Stimulated activated naive CD8-positive, alpha-beta T cell treated with anti-CD3 and anti-CD28 coated beads, Interleukin-15, Interleukin-2, amounts not matched to agents 100 ng/mL and 50 ng/mL, for 24 hours (primary cell): ENCODE measurements around the gene SSR4.
A peak's percentile ranks its signal among the peaks of the same experiment; 100 is the strongest.
"Not testable (repeated sequence)": the region's sequence is repeated elsewhere in the genome, so short reads cannot be mapped to it uniquely, and the experiment has no call there.

Experiments
- H3K27ac Mint-ChIP-seq: one replicate; pipeline ENCODE4 v1.8.0; 2021; ENCODE audit warnings: mild to moderate bottlenecking, mixed read lengths
- H3K27me3 Mint-ChIP-seq: one replicate; pipeline ENCODE4 v1.8.0; 2021; ENCODE audit warnings: mixed read lengths
- H3K36me3 Mint-ChIP-seq: one replicate; pipeline ENCODE4 v1.8.0; 2021; ENCODE audit warnings: low read depth, mixed read lengths
- H3K4me1 Mint-ChIP-seq: one replicate; pipeline ENCODE4 v1.8.0; 2021; ENCODE audit warnings: low read depth, mixed read lengths
- H3K4me3 Mint-ChIP-seq: one replicate; pipeline ENCODE4 v1.8.0; 2021; ENCODE audit warnings: mild to moderate bottlenecking, mixed read lengths
- H3K9me3 Mint-ChIP-seq: one replicate; pipeline ENCODE4 v1.8.0; 2021; ENCODE audit warnings: mixed read lengths

SSR4 gene

GRCh38 chrX:153794018-153794896 lies at the start of gene SSR4, which contains the start of gene IDH3G:
Gene SSR4, plus strand, starts transcription at chrX:153794668. Its CDS starts 20 bp downstream, at chrX:153794688.
Gene IDH3G, minus strand, starts transcription at chrX:153794375. Its CDS starts 49 bp downstream, at chrX:153794326.
- Mint-ChIP-seq H3K9me3 (no peaks in the 10 kb centered on the region), H3K27me3 (no peaks in the 10 kb centered on the region), H3K36me3 (peaks cover 11% of the 10 kb centered on the region), H3K4me1 (peaks cover 22% of the 10 kb centered on the region), H3K4me3 (peak within 1 kb of the TSS; percentile 93), H3K27ac (peak within 1 kb of the TSS; percentile 95)

- H3K4me1 Mint-ChIP-seq, result peaks cover 13% of the 10 kb centered on the region
- not testable (repeated sequence) for H3K4me3 Mint-ChIP-seq, H3K27me3 Mint-ChIP-seq, H3K9me3 Mint-ChIP-seq, H3K27ac Mint-ChIP-seq, H3K36me3 Mint-ChIP-seq
Measured at GRCh38 chrX:153745067-153745433, 49.4 kb upstream of the SSR4 start.

GRCh38 chrX:153746359-153746758 lies 48.1 kb upstream of the SSR4 start:
- Mint-ChIP-seq H3K4me1 (peaks cover 5% of the 10 kb centered on the region), H3K36me3 (no peaks in the 10 kb centered on the region), H3K27ac (no peak overlapping the region), H3K27me3 (peaks cover 6% of the 10 kb centered on the region), H3K9me3 (no peaks in the 10 kb centered on the region), H3K4me3 (no peak overlapping the region)

- H3K27ac Mint-ChIP-seq, H3K36me3 Mint-ChIP-seq, H3K4me3 Mint-ChIP-seq, H3K27me3 Mint-ChIP-seq, H3K9me3 Mint-ChIP-seq, H3K4me1 Mint-ChIP-seq: not testable (repeated sequence)
Measured at GRCh38 chrX:153746991-153747390, 47.5 kb upstream of the SSR4 start.

DNA sequence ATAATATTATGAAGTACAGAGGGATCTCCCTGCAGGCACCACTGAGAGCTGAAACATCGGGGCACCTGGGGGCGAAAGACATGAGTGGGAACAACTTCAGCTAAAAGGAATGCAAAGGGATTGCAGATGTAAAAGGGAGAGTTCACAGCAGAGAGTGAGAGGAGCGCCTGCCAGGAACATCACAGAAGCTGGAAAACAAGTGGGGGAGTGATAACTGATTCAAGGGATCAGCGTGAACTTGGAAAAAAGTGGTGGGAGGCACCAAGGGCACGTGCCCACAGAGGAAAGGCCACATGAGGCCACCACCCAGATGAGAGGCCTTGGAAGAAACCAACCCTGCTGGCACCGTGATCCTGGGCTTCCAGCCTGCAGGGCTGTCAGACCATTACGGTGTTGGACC lies 45.5 kb upstream of the SSR4 start:
- H3K36me3 Mint-ChIP-seq, H3K27ac Mint-ChIP-seq, H3K4me1 Mint-ChIP-seq, H3K9me3 Mint-ChIP-seq, H3K4me3 Mint-ChIP-seq, H3K27me3 Mint-ChIP-seq: not testable (repeated sequence)

DNA sequence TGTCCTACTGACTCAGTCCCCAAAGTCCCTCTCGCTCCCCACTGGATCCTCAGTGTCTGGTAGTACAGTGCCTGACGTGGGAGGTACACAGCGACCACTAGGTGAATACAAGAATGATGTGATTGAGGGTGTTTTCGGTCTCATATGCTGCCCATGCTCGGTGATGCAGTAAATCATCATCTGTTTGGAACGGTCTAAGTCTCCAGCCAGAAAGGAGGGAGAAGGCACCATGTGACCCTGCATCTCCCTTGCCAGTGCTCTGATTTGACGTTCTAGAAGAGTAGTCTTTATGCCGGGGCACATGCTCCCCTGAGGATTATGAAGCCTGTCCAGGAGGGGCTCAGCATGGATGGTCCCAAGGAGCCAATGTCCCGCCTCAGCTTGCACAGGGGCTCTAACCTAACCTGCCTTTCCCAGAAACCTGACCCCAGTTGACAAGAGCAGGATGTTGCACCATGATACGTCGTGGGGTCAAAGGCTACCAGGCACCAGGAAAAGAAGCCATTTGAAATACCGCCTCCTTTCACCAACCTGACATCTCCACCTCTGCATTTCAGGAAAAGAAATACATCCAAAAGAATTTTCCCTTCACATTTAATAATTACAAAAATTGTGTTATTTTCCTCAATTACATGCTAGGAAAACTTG lies 44.2 kb upstream of the SSR4 start:
- Mint-ChIP-seq H3K27ac (no peak overlapping the region), H3K27me3 (peaks cover 6% of the 10 kb centered on the region), H3K4me3 (no peak overlapping the region), H3K36me3 (no peaks in the 10 kb centered on the region), H3K4me1 (no peaks in the 10 kb centered on the region), H3K9me3 (no peaks in the 10 kb centered on the region)

- Mint-ChIP-seq H3K9me3 (no peaks in the 10 kb centered on the region), H3K4me1 (peaks cover 9% of the 10 kb centered on the region), H3K27me3 (no peaks in the 10 kb centered on the region), H3K4me3 (no peak overlapping the region), H3K36me3 (no peaks in the 10 kb centered on the region), H3K27ac (no peak overlapping the region)
Measured at GRCh38 chrX:153755136-153755535, 39.3 kb upstream of the SSR4 start.

DNA sequence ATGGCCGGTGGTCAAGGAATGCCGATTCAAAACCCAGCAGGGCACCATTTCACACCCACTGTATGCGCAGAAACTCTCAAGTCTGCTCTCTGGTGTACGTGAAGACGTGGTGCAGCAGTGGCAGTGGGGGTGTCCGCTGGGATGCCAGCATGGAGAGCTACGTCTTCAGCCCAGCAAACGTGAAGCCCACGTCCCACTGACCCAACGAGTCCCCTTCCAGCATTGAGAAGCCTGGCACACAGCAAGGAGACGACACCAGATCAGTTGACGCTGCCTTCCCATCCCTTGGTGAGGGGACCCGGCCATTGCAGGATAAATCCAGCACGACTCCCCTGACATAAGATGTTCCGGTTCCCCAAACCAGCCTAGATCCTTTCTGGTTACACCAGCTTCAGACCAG lies 32.6 kb upstream of the SSR4 start:
- Mint-ChIP-seq H3K36me3 (no peaks in the 10 kb centered on the region), H3K27ac (no peak overlapping the region), H3K4me1 (peaks cover 18% of the 10 kb centered on the region), H3K9me3 (no peaks in the 10 kb centered on the region), H3K4me3 (no peak overlapping the region), H3K27me3 (no peaks in the 10 kb centered on the region)

DNA sequence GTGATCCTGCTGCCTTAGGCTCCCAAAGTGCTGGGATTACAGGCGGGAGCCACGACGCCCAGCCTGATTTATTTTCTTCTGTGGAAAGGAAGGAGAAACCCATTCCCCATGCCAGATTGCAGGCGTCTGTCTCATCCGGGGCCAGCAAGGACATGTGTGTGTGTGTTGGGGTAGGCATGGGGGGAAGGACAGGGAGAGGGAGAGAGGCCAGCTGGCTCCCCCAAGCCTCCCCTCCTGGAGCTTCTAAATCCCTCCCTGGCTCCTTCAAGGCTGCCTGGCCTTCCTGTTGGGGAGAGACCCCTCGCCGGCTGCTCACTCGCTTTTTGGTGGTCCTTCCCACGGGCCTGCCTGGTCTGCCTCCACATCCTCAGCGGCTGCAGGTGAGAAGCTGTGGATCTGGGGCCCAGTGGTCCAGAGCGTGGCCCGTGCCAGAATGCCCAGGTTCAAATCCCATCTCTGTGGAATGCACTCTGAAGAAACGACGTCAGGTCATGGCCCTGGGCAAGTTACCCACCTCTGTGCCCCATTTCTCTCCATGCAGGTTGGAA lies 31.8 kb upstream of the SSR4 start:
- H3K9me3 Mint-ChIP-seq, result no peaks in the 10 kb centered on the region
- H3K4me1 Mint-ChIP-seq, result peaks cover 16% of the 10 kb centered on the region
- no peaks in the 10 kb centered on the region for H3K36me3 Mint-ChIP-seq
- H3K27ac Mint-ChIP-seq, result no peak overlapping the region
- H3K27me3 Mint-ChIP-seq, result no peaks in the 10 kb centered on the region
- no peak overlapping the region for H3K4me3 Mint-ChIP-seq

DNA sequence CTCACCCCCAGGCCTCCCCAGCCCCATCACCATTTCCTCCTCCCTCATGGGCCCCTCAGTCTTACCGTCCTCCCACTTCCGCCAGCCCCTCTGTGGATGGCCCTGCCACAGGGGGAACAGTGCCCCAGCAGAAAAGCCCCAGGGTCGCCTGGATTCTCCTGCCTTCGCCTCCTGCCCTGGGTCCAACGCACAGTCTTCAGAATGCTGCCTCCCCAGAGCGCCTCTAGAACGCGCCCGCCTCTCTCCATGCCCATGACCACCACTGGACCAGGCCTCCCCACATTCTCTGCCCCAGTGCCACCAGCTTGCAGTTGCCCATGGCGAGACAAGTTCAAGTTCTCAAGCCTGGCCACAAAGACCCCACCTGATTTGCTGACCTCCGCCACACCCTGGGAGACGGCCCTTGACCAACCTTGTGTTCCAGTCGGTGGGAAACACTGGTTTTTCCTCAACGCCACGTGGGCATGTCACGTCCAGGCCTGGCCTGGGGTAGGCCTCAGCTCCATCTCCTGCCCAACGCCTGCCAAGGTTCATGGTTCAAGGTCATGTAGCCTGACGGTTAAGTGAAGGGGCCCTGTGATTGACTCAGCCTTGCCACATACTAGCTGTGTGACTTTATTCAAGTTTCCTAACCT lies 31.1 kb upstream of the SSR4 start:
- H3K36me3 Mint-ChIP-seq, result no peaks in the 10 kb centered on the region
- H3K27ac Mint-ChIP-seq, result no peak overlapping the region
- H3K9me3 Mint-ChIP-seq, result no peaks in the 10 kb centered on the region
- H3K27me3 Mint-ChIP-seq, result no peaks in the 10 kb centered on the region
- peaks cover 20% of the 10 kb centered on the region for H3K4me1 Mint-ChIP-seq
- no peak overlapping the region for H3K4me3 Mint-ChIP-seq

- H3K36me3 Mint-ChIP-seq, result no peaks in the 10 kb centered on the region
- H3K9me3 Mint-ChIP-seq, result no peaks in the 10 kb centered on the region
- no peaks in the 10 kb centered on the region for H3K27me3 Mint-ChIP-seq
- peaks cover 17% of the 10 kb centered on the region for H3K4me1 Mint-ChIP-seq
- H3K27ac Mint-ChIP-seq, result no peak within 1 kb of the TSS
- no peak within 1 kb of the TSS for H3K4me3 Mint-ChIP-seq
Measured at GRCh38 chrX:153763989-153764755, 30.3 kb upstream of the SSR4 start, which contains the start of gene PLXNB3. Gene PLXNB3, plus strand, starts transcription at chrX:153764249. Its CDS starts 1,287 bp downstream, at chrX:153765536.

- H3K27me3 Mint-ChIP-seq, result no peaks in the 10 kb centered on the region
- H3K9me3 Mint-ChIP-seq, result no peaks in the 10 kb centered on the region
- H3K36me3 Mint-ChIP-seq, result no peaks in the 10 kb centered on the region
Measured at GRCh38 chrX:153764786-153765137, 29.7 kb upstream of the SSR4 start.

DNA sequence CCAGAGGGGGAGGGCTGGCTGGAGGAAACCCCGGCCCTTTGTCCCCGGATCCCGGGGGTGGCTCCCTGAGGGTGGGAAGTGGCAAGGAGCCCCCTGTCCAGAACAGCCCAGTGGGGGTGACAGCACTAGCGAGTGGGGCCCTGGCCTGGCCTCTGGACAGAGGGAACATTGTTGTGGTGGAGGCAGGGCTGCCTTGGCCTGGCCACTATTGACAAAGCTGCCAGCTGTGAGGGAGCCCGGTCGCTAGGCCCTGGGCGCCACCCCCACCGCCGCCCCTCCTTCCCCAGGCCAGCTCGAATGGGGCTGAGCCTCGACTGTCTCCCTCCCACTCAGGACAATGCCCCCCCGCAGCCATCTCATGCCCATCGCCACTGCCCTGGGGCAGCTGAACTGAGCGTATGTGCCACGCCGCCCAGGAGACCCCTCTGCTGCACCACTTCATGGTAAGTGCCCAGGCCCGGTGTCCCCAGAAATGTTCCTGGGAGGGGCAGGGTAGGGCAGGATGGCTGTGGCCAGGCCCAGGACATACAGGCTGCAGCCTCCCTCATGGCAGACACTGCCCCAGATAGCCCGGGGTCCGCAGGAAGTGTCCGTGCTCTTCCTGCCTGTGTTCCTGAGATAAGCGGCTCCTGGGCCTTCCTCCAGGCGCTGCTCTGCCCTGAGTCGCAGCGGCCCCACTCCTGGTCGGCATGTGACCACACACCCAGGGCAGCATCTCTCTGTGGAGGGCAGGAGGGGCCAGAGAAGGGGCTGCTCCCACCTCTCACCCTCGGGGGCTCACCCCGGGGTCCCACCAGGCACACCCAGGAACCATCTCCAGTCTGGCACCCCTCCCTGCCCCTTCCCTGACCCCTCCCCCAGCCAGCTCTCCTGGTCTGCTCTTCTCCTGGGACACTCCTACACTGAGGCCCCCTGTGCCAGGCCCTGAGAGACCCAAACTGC lies 29.1 kb upstream of the SSR4 start:
- H3K4me1 Mint-ChIP-seq, result peaks cover 17% of the 10 kb centered on the region
- H3K27ac Mint-ChIP-seq, result no peak overlapping the region
- H3K4me3 Mint-ChIP-seq, result no peak overlapping the region
- no peaks in the 10 kb centered on the region for H3K36me3 Mint-ChIP-seq
- H3K9me3 Mint-ChIP-seq, result no peaks in the 10 kb centered on the region
- no peaks in the 10 kb centered on the region for H3K27me3 Mint-ChIP-seq

More at GRCh38 chrX:153764786-153765137, 29.7 kb upstream of the SSR4 start:
- Mint-ChIP-seq H3K27ac (no peak overlapping the region), H3K4me1 (peaks cover 17% of the 10 kb centered on the region), H3K4me3 (no peak overlapping the region)
